Neural cell (in vitro differentiated cells): ENCODE measurements around the gene FAM135A. TPM values are rescaled to one million over a fixed set of nuclear protein-coding genes. Genes with fewer than 3 reads are reported as not detected.

Source experiments
- H2AFZ ChIP-seq: fragments of 200-600, 300-800 bp; sonication (generic), shearing (Covaris generic); 2 replicates; pipeline ENCODE4 v1.6.0; 2014; ENCODE audit warnings: low read depth, mild to moderate bottlenecking, antibody characterized with exemption, low read length, moderate library complexity
- H3F3A ChIP-seq: fragments of 200-600 bp; shearing (Covaris generic); 2 replicates; pipeline ENCODE4 v1.6.1; 2016; ENCODE audit warnings: mild to moderate bottlenecking, moderate library complexity, mixed read lengths, antibody characterized with exemption, low read length; ENCODE audit not compliant: insufficient read depth, poor library complexity, severe bottlenecking
- H3K27ac ChIP-seq: fragments of 200-600, 300-800 bp; sonication (generic), shearing (Covaris generic); 2 replicates; pipeline ENCODE4 v1.5.1; 2014; ENCODE audit warnings: mild to moderate bottlenecking, low read length, moderate library complexity
- H3K27me3 ChIP-seq: fragments of 300-800, 200-600 bp; sonication (generic), shearing (Covaris generic); 2 replicates; pipeline ENCODE4 v1.6.0; 2014; ENCODE audit warnings: mild to moderate bottlenecking, low read depth, low read length, moderate library complexity; ENCODE audit not compliant: insufficient read depth
- H3K36me3 ChIP-seq: fragments of 300-800, 200-600 bp; sonication (generic), shearing (Covaris generic); 2 replicates; pipeline ENCODE4 v1.5.1; 2014; ENCODE audit warnings: mild to moderate bottlenecking, antibody characterized with exemption, low read length, moderate library complexity; ENCODE audit not compliant: insufficient read depth
- H3K4me2 ChIP-seq: fragments of 300-800, 200-600 bp; sonication (generic), shearing (Covaris generic); 2 replicates; pipeline ENCODE4 v1.6.0; 2014; ENCODE audit warnings: mild to moderate bottlenecking, low read length
- H3K4me3 ChIP-seq: fragments of 300-800, 200-600 bp; sonication (generic), shearing (Covaris generic); 2 replicates; pipeline ENCODE4 v1.5.1; 2014; ENCODE audit warnings: mild to moderate bottlenecking, low read length, moderate library complexity
- H3K79me2 ChIP-seq: fragments of 200-600 bp; shearing (Covaris generic); replicated peaks from 2 replicates; pipeline ENCODE4 v1.6.0; 2014; ENCODE audit warnings: mild to moderate bottlenecking, low read length, moderate library complexity; ENCODE audit not compliant: insufficient read depth
- H3K9ac ChIP-seq: fragments of 300-800, 200-600 bp; sonication (generic), shearing (Covaris generic); 2 replicates; pipeline ENCODE4 v1.6.1; 2016; ENCODE audit warnings: mild to moderate bottlenecking, low read length, mixed read lengths
- H3K9me2 ChIP-seq: fragments of 200-600 bp; shearing (Covaris generic); 2 replicates; pipeline ENCODE4 v1.6.1; 2016; ENCODE audit warnings: mild to moderate bottlenecking, low read length, mixed read lengths; ENCODE audit not compliant: insufficient read depth
- H3K9me3 ChIP-seq: fragments of 200-600, 300-800 bp; sonication (generic), shearing (Covaris generic); 2 replicates; pipeline ENCODE4 v1.6.1; 2016; ENCODE audit warnings: mild to moderate bottlenecking, mixed run types, low read length, moderate library complexity, mixed read lengths
- H4K20me1 ChIP-seq: fragments of 200-600 bp; shearing (Covaris generic); 2 replicates; pipeline ENCODE4 v1.6.1; 2016; ENCODE audit warnings: mild to moderate bottlenecking, mixed run types; ENCODE audit not compliant: insufficient read depth
- CTCF ChIP-seq: fragments of 450-650 bp; IDR thresholded peaks from 2 replicates; pipeline ENCODE4 v1.5.1; 2014; ENCODE audit warnings: antibody characterized with exemption, mild to moderate bottlenecking, moderate library complexity; ENCODE audit not compliant: poor library complexity, severe bottlenecking
- EP300 ChIP-seq: fragments of 450-650 bp; conservative IDR thresholded peaks from 2 replicates; pipeline ENCODE4 v1.6.1; 2014; ENCODE audit warnings: antibody characterized with exemption, mild to moderate bottlenecking, moderate library complexity; ENCODE audit not compliant: poor library complexity, severe bottlenecking
- EZH2 ChIP-seq: fragments of 200-600, 300-800 bp; shearing (Covaris generic), sonication (generic); IDR thresholded peaks from 2 replicates; pipeline ENCODE4 v1.6.1; 2014; ENCODE audit warnings: antibody characterized with exemption, low read length, borderline replicate concordance, mild to moderate bottlenecking; ENCODE audit not compliant: insufficient read depth, poor library complexity, severe bottlenecking
- MXI1 ChIP-seq: fragments of 450-650 bp; conservative IDR thresholded peaks from 2 replicates; pipeline ENCODE4 v1.6.1; 2014; ENCODE audit warnings: antibody characterized with exemption, mild to moderate bottlenecking; ENCODE audit not compliant: poor library complexity, severe bottlenecking
- POLR2AphosphoS5 ChIP-seq: IDR thresholded peaks from 2 replicates; pipeline ENCODE4 v1.6.1; 2012
- RAD21 ChIP-seq: fragments of 450-650 bp; conservative IDR thresholded peaks from 2 replicates; pipeline ENCODE4 v1.6.1; 2014; ENCODE audit warnings: antibody characterized with exemption, mild to moderate bottlenecking, moderate library complexity
- REST ChIP-seq: IDR thresholded peaks from 2 replicates; pipeline ENCODE4 v1.6.1; 2012; ENCODE audit warnings: borderline replicate concordance
- SMC3 ChIP-seq: fragments of 450-650 bp; conservative IDR thresholded peaks from 2 replicates; pipeline ENCODE4 v1.6.1; 2014; ENCODE audit warnings: antibody characterized with exemption, mild to moderate bottlenecking, moderate library complexity; ENCODE audit not compliant: poor library complexity
- TAF1 ChIP-seq: IDR thresholded peaks from 2 replicates; pipeline ENCODE4 v1.6.1; 2012; ENCODE audit warnings: low read depth
- polyA plus RNA-seq: library from polyadenylated mRNA; depleted of rRNA; stranded (reverse); fragments of >200 nt; gene quantifications from 2 replicates; pipeline ENCODE4 v1.2.3, GENCODE V29; 2014

The FAM135A gene
- polyA plus RNA-seq, 1 donor from 2014 or later: 31.4 TPM

- no peak overlapping the region for H3K4me3 ChIP-seq
Measured at GRCh38 chr6:70371454-70372105, 41.7 kb upstream of the FAM135A start.

GRCh38 chr6:70375166-70375565 lies 38.1 kb upstream of the FAM135A start:
- Histone ChIP-seq H3K4me2 (no peak overlapping the region), H2AFZ (no peak overlapping the region), H3K27ac (no peak overlapping the region), H3K9ac (no peak overlapping the region), H3K36me3 (no peaks in the 10 kb centered on the region), H3K9me2 (no peaks in the 10 kb centered on the region), H4K20me1 (no peaks in the 10 kb centered on the region), H3K27me3 (no peaks in the 10 kb centered on the region), H3K9me3 (no peaks in the 10 kb centered on the region), H3K79me2 (no peaks in the 10 kb centered on the region), H3K4me3 (no peak overlapping the region), H3F3A (no peaks in the 10 kb centered on the region)
- TF ChIP-seq EZH2: no peak
- TF ChIP-seq SMC3: no peak
- no peak for TF ChIP-seq POLR2AphosphoS5
- TF ChIP-seq RAD21: no peak
- no peak for TF ChIP-seq REST
- TF ChIP-seq TAF1: no peak
- no peak for TF ChIP-seq MXI1

More at GRCh38 chr6:70371454-70372105, 41.7 kb upstream of the FAM135A start:
- no peaks in the 10 kb centered on the region for H3K9me3 ChIP-seq
- H3K27me3 ChIP-seq: no peaks in the 10 kb centered on the region
- no peak overlapping the region for H3K9ac ChIP-seq
- no peak for TF ChIP-seq POLR2AphosphoS5
- TF ChIP-seq MXI1: no peak
- TF ChIP-seq TAF1: no peak
- TF ChIP-seq RAD21: peak; percentile 64
- peak; percentile 74 for TF ChIP-seq SMC3
- TF ChIP-seq EZH2: no peak
- peak; percentile 73 for TF ChIP-seq CTCF
- no peak for TF ChIP-seq EP300
- no peak for TF ChIP-seq REST
- no peaks in the 10 kb centered on the region for H4K20me1 ChIP-seq
- no peaks in the 10 kb centered on the region for H3K9me2 ChIP-seq
- no peaks in the 10 kb centered on the region for H3F3A ChIP-seq
- no peak overlapping the region for H3K27ac ChIP-seq
- H3K79me2 ChIP-seq: no peaks in the 10 kb centered on the region
- no peak overlapping the region for H3K4me2 ChIP-seq
- no peak overlapping the region for H2AFZ ChIP-seq
- H3K36me3 ChIP-seq: no peaks in the 10 kb centered on the region
